Vagina (tissue), 2 donors: ENCODE results near the gene CBX7.

Experiments
- CTCF ChIP-seq, 3 experiments: fragments of 450-650 bp in 2 of 3; fragments of 200-600 bp in 1 of 3; sonication (generic) in 1 of 3; IDR thresholded peaks; one replicate each; pipeline ENCODE4 v1.5.1; 2017 to 2019; ENCODE audit warnings: antibody characterized with exemption in 3 of 3, mild to moderate bottlenecking in 2 of 3, moderate library complexity in 2 of 3
- POLR2AphosphoS5 ChIP-seq, 2 donors: sonication (generic); formaldehyde crosslinking; IDR thresholded peaks; one replicate each; pipeline ENCODE4 v1.9.0; 2017; ENCODE audit warnings: antibody characterized with exemption in 2 of 2, mild to moderate bottlenecking in 2 of 2, low read depth in 1 of 2; ENCODE audit not compliant: insufficient read depth in 1 of 2

- TF ChIP-seq POLR2AphosphoS5 (IDR thresholded peaks at IDR 0.05; ENCODE audit: insufficient read depth in 1 of 2, low read depth in 1 of 2) (no peak), CTCF (IDR thresholded peaks at IDR 0.05) (no peak)
These were observed 55.1 kb downstream of the CBX7 start, which contains the start of gene APOBEC3H for GRCh38 chr22:39097098-39098020.
